Liver (tissue), 9 donors: Measurements from ENCODE around the gene CMTR2. TPM values are rescaled to one million over a fixed set of nuclear protein-coding genes. Genes with fewer than 3 reads are reported as not detected.

ENCODE experiments used
- DNase-seq: peaks from one replicate; pipeline ENCODE4 v3.0.0-alpha.2; 2017; ENCODE audit warnings: low spot score
- H3K27ac ChIP-seq, 2 donors: one replicate each; pipeline ENCODE4 v1.7.0; 2013; ENCODE audit warnings: inconsistent platforms in 2 of 2, low read length in 2 of 2, control low read depth in 1 of 2, low read depth in 1 of 2, mild to moderate bottlenecking in 1 of 2
- H3K27me3 ChIP-seq, 4 donors: one replicate each; pipeline versions ENCODE4 v1.6.1 to v1.7.0; 2013; ENCODE audit warnings: low read length in 3 of 4, inconsistent platforms in 1 of 4, mild to moderate bottlenecking in 1 of 4, moderate library complexity in 1 of 4; ENCODE audit not compliant: control insufficient read depth in 4 of 4, insufficient read depth in 4 of 4
- H3K36me3 ChIP-seq, 4 donors: one replicate each; pipeline versions ENCODE4 v1.6.1 to v1.7.0; 2013; ENCODE audit warnings: low read length in 3 of 4, mild to moderate bottlenecking in 3 of 4, low read depth in 1 of 4, moderate library complexity in 1 of 4; ENCODE audit not compliant: control insufficient read depth in 4 of 4, insufficient read depth in 3 of 4
- H3K4me1 ChIP-seq, 4 donors: one replicate each; pipeline versions ENCODE4 v1.6.1 to v1.7.0; 2013; ENCODE audit warnings: low read length in 3 of 4, mild to moderate bottlenecking in 3 of 4, moderate library complexity in 1 of 4; ENCODE audit not compliant: control insufficient read depth in 4 of 4, insufficient read depth in 4 of 4
- H3K4me3 ChIP-seq, 3 donors: one replicate each; pipeline versions ENCODE4 v1.6.1 to v1.7.0; 2013; ENCODE audit warnings: low read length in 3 of 3, control low read depth in 1 of 3, low read depth in 1 of 3, mild to moderate bottlenecking in 1 of 3
- H3K9ac ChIP-seq, 2 donors: one replicate each; pipeline ENCODE4 v1.7.0; 2013; ENCODE audit warnings: low read length in 2 of 2, mild to moderate bottlenecking in 2 of 2, moderate library complexity in 2 of 2, control low read depth in 1 of 2, low read depth in 1 of 2
- H3K9me3 ChIP-seq, 4 donors: one replicate each; pipeline versions ENCODE4 v1.6.1 to v1.7.0; 2013; ENCODE audit warnings: low read length in 3 of 4; ENCODE audit not compliant: control insufficient read depth in 4 of 4
- ATF3 ChIP-seq: IDR thresholded peaks from 2 replicates; pipeline ENCODE4 v1.6.1; 2016; ENCODE audit warnings: antibody characterized with exemption
- CTCF ChIP-seq: fragments of 150-350 bp; IDR thresholded peaks from 2 replicates; pipeline ENCODE4 v1.5.1; 2017; ENCODE audit warnings: improper control_type of control experiment, low read depth, low read length; ENCODE audit not compliant: missing input control
- EGR1 ChIP-seq, 2 donors: IDR thresholded peaks; 2 replicates each; pipeline ENCODE4 v1.6.1; 2016 to 2018; ENCODE audit warnings: antibody characterized with exemption in 2 of 2, low read depth in 2 of 2
- FOXA1 ChIP-seq: IDR thresholded peaks from 2 replicates; pipeline ENCODE4 v1.6.1; 2016; ENCODE audit warnings: antibody characterized with exemption
- FOXA2 ChIP-seq: IDR thresholded peaks from 2 replicates; pipeline ENCODE4 v1.6.1; 2016; ENCODE audit warnings: antibody characterized with exemption
- HNF4A ChIP-seq, 2 donors: conservative IDR thresholded peaks; 2 replicates each; pipeline ENCODE4 v1.6.1; 2016; ENCODE audit warnings: antibody characterized with exemption in 2 of 2, mild to moderate bottlenecking in 2 of 2
- HNF4G ChIP-seq: IDR thresholded peaks from 2 replicates; pipeline ENCODE4 v1.6.1; 2016; ENCODE audit warnings: antibody characterized with exemption
- JUND ChIP-seq, 2 donors: IDR thresholded peaks; 2 replicates each; pipeline ENCODE4 v1.6.1; 2016; ENCODE audit warnings: antibody characterized with exemption in 2 of 2
- MAX ChIP-seq: IDR thresholded peaks from 2 replicates; pipeline ENCODE4 v1.6.1; 2016; ENCODE audit warnings: antibody characterized with exemption
- NR2F2 ChIP-seq: IDR thresholded peaks from 2 replicates; pipeline ENCODE4 v1.6.1; 2016; ENCODE audit warnings: antibody characterized with exemption
- REST ChIP-seq: IDR thresholded peaks from 2 replicates; pipeline ENCODE4 v1.6.1; 2016; ENCODE audit warnings: antibody characterized with exemption, mild to moderate bottlenecking
- RXRA ChIP-seq, 2 donors: IDR thresholded peaks; 2 replicates each; pipeline ENCODE4 v1.6.1; 2017 to 2018; ENCODE audit warnings: antibody characterized with exemption in 2 of 2, mild to moderate bottlenecking in 1 of 2
- TAF1 ChIP-seq: conservative IDR thresholded peaks from 2 replicates; pipeline ENCODE4 v1.6.1; 2016; ENCODE audit warnings: antibody characterized with exemption, mild to moderate bottlenecking
- YY1 ChIP-seq: IDR thresholded peaks from 2 replicates; pipeline ENCODE4 v1.6.1; 2016; ENCODE audit warnings: antibody characterized with exemption, mild to moderate bottlenecking
- WGBS: extraction: QIAGEN DNeasy Blood & Tissue Kit; methylation state at CpG from one replicate; pipeline ENCODE4 v1.1.7; 2013; 5-methylcytosine and 5-hydroxymethylcytosine counted together
- polyA plus RNA-seq, 2 donors: library from polyadenylated mRNA; stranded (reverse) in 1 of 2; unstranded in 1 of 2; fragments of 200-250 nt in 1 of 2; fragments of >200 nt in 1 of 2; fragmentation: Nextera tagmentation in 1 of 2; extraction: Ambion mirVana in 1 of 2; gene quantifications; one replicate each; pipeline versions ENCODE4 v1.2.1 to v1.2.3, GENCODE V29; 2013 to 2015
- total RNA-seq, 2 donors: library from RNA; depleted of rRNA; stranded (reverse); fragments of >200 nt; gene quantifications; one replicate each; pipeline ENCODE4 v1.2.3, GENCODE V29; 2014
- donor health status: healthy.
- donor health status: healthy.
- donor health status: healthy.
- donor health status: healthy.
- donor health status: healthy.

The CMTR2 gene
- total and polyA plus RNA-seq, 4 donors = 6.8 to 28.0 (median 15.0) TPM

DNA sequence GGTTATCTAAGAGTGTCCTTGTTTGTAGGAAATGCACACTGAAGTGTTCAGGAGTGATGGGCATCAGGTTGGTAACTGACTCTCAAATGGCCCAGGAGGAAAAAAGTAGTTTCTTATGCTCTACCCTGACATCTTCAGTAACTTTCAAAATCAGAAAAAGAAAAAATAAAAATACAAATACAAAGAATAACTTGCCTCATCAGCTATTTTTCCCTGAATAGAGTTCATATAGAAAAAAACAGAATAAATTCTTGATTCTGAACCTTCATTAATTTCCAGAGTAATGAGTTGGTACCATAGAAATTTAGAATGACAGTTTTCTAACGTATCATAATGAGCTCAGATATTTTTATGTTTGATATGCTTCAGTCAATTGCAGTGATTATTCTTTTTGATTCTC lies 31.4 kb downstream of the CMTR2 start:
- no peak for TF ChIP-seq HNF4G
- no peak for TF ChIP-seq YY1
- TF ChIP-seq HNF4A (conservative IDR thresholded peaks at IDR 0.05) = no peak
- TF ChIP-seq REST = no peak
- TF ChIP-seq RXRA (IDR thresholded peaks at IDR 0.05) = no peak
- no peak for TF ChIP-seq FOXA1
- TF ChIP-seq FOXA2 = no peak
- TF ChIP-seq JUND (IDR thresholded peaks at IDR 0.05) = no peak
- Histone ChIP-seq H3K4me3 (no peak overlapping the region), H3K36me3 (no peaks in the 10 kb centered on the region), H3K27ac (no peak overlapping the region), H3K4me1 (no peaks in the 10 kb centered on the region), H3K27me3 (no peaks in the 10 kb centered on the region), H3K9me3 (no peaks in the 10 kb centered on the region), H3K9ac (no peak overlapping the region)
- WGBS = 63% methylated on average over 1 of the region's 1 CpG
- no peak for DNase-seq

GRCh38 chr16:71255721-71256120 lies 33.5 kb downstream of the CMTR2 start:
- H3K9ac ChIP-seq = no peak overlapping the region
- 66% methylated on average over 6 of the region's 6 CpGs for WGBS
- TF ChIP-seq ATF3 = no peak
- no peak for TF ChIP-seq HNF4A (conservative IDR thresholded peaks at IDR 0.05)
- TF ChIP-seq FOXA2 = no peak
- TF ChIP-seq EGR1 (IDR thresholded peaks at IDR 0.05; ENCODE audit: low read depth in 2 of 2) = no peak
- no peak for TF ChIP-seq FOXA1
- no peak for TF ChIP-seq REST
- TF ChIP-seq NR2F2 = no peak
- no peak for TF ChIP-seq CTCF
- no peak for TF ChIP-seq HNF4G
- TF ChIP-seq RXRA (IDR thresholded peaks at IDR 0.05) = no peak
- TF ChIP-seq YY1 = no peak
- TF ChIP-seq MAX = no peak
- no peak for TF ChIP-seq TAF1
- H3K27ac ChIP-seq = no peak overlapping the region
- H3K27me3 ChIP-seq = no peaks in the 10 kb centered on the region
- no peak for DNase-seq
- no peaks in the 10 kb centered on the region for H3K36me3 ChIP-seq
- H3K9me3 ChIP-seq = no peaks in the 10 kb centered on the region
- H3K4me1 ChIP-seq = no peaks in the 10 kb centered on the region
- no peak overlapping the region for H3K4me3 ChIP-seq
